Measurements from ENCODE around the gene LIPG.
A peak's percentile ranks its signal among the peaks of the same experiment; 100 is the strongest.

Gene LIPG

DNA sequence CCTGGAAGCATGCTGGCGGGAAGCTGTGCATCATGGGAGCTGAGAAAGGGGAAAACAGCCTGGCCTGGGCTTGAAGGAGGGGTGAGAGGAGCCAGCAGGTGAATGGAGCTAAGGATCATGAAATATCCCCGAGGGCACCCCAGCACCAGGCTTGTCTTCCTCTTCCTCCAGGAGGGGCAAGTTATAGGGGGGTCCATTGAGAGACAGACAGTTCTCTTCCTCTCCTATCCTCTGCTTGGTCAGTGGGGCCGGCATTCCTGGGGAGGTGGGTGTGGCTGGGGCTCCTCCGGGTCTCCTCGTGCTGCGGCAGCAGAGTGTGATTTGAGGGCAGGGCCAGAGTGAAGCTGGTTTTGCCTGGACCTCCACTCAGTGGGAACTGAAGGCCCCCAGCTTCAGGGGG lies 78.9 kb downstream of the LIPG start:
- Histone ChIP-seq H3K27me3 (ENCODE audit: control insufficient read depth, insufficient read depth, low read length) (no peaks in the 10 kb centered on the region), H3K4me3 (ENCODE audit: low read length) (no peak overlapping the region), H3K36me3 (ENCODE audit: control insufficient read depth, insufficient read depth, low read length) (no peaks in the 10 kb centered on the region), H3K27ac (ENCODE audit: low read depth, low read length) (no peak overlapping the region), H3K4me1 (ENCODE audit: control insufficient read depth, insufficient read depth, low read length) (peaks cover 2% of the 10 kb centered on the region), H3K9ac (ENCODE audit: low read length) (no peak overlapping the region)

DNA sequence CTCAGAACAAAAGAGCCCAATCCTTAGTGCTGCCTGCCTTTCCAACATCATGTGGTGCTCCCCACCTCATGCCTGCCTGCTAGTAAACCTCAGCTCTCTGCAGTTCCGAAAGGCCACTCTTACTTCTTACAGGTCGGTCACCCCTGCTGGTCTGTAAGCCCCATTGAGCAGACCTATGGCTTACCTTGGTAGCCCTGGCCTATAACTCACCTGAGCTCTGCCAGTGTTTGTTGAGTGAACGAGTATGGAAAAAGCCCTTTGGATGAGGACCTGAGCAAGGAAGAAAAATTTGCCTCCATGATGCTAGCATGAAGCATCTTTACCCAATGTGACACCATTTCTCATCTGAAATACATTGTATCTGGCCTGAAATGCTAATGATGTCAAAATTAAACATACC lies 83.3 kb downstream of the LIPG start:
- Histone ChIP-seq H3K27me3 (ENCODE audit: control insufficient read depth, insufficient read depth, low read length) (no peaks in the 10 kb centered on the region), H3K4me1 (ENCODE audit: control insufficient read depth, insufficient read depth, low read length) (peaks cover 2% of the 10 kb centered on the region), H3K9ac (ENCODE audit: low read length) (no peak overlapping the region), H3K4me3 (ENCODE audit: low read length) (no peak overlapping the region), H3K36me3 (ENCODE audit: control insufficient read depth, insufficient read depth, low read length) (no peaks in the 10 kb centered on the region), H3K27ac (ENCODE audit: low read depth, low read length) (no peak overlapping the region)

- Histone ChIP-seq H3K27ac (ENCODE audit: low read depth, low read length) (peak overlapping the region; percentile 16), H3K27me3 (ENCODE audit: control insufficient read depth, insufficient read depth, low read length) (no peaks in the 10 kb centered on the region), H3K9ac (ENCODE audit: low read length) (no peak overlapping the region), H3K36me3 (ENCODE audit: control insufficient read depth, insufficient read depth, low read length) (no peaks in the 10 kb centered on the region), H3K4me1 (ENCODE audit: control insufficient read depth, insufficient read depth, low read length) (peaks cover 2% of the 10 kb centered on the region), H3K4me3 (ENCODE audit: low read length) (no peak overlapping the region)
These were observed 84.0 kb downstream of the LIPG start for GRCh38 chr18:49645841-49646351.

- no peak overlapping the region for H3K9ac ChIP-seq (ENCODE audit: low read length)
- H3K4me1 ChIP-seq (ENCODE audit: control insufficient read depth, insufficient read depth, low read length): peaks cover 2% of the 10 kb centered on the region
- no peak overlapping the region for H3K27ac ChIP-seq (ENCODE audit: low read depth, low read length)
- H3K36me3 ChIP-seq (ENCODE audit: control insufficient read depth, insufficient read depth, low read length): no peaks in the 10 kb centered on the region
- H3K27me3 ChIP-seq (ENCODE audit: control insufficient read depth, insufficient read depth, low read length): no peaks in the 10 kb centered on the region
- no peak overlapping the region for H3K4me3 ChIP-seq (ENCODE audit: low read length)
These were observed 85.0 kb downstream of the LIPG start for GRCh38 chr18:49646873-49647272.

GRCh38 chr18:49647496-49648168 lies 85.8 kb downstream of the LIPG start:
- Histone ChIP-seq H3K36me3 (ENCODE audit: control insufficient read depth, insufficient read depth, low read length) (no peaks in the 10 kb centered on the region), H3K27me3 (ENCODE audit: control insufficient read depth, insufficient read depth, low read length) (no peaks in the 10 kb centered on the region), H3K9ac (ENCODE audit: low read length) (no peak overlapping the region), H3K27ac (ENCODE audit: low read depth, low read length) (peak overlapping the region; percentile 12), H3K4me3 (ENCODE audit: low read length) (no peak overlapping the region), H3K4me1 (ENCODE audit: control insufficient read depth, insufficient read depth, low read length) (peaks cover 2% of the 10 kb centered on the region)

- H3K27me3 ChIP-seq (ENCODE audit: control insufficient read depth, insufficient read depth, low read length): no peaks in the 10 kb centered on the region
- H3K9ac ChIP-seq (ENCODE audit: low read length): no peak overlapping the region
- peak overlapping the region; percentile 12 for H3K27ac ChIP-seq (ENCODE audit: low read depth, low read length)
- peaks cover 2% of the 10 kb centered on the region for H3K4me1 ChIP-seq (ENCODE audit: control insufficient read depth, insufficient read depth, low read length)
- H3K4me3 ChIP-seq (ENCODE audit: low read length): no peak overlapping the region
- H3K36me3 ChIP-seq (ENCODE audit: control insufficient read depth, insufficient read depth, low read length): no peaks in the 10 kb centered on the region
These were observed 86.5 kb downstream of the LIPG start for GRCh38 chr18:49648326-49648725.

Data from rectal smooth muscle tissue (tissue), 1 donor.